H1 (cell line): ENCODE results near the gene MS4A8.
"Not testable (repeated sequence)": the region's sequence is repeated elsewhere in the genome, so short reads cannot be mapped to it uniquely, and the experiment has no call there.

Source experiments
- EZH2 ChIP-seq: fragments of 200-600 bp; sonication (generic); IDR thresholded peaks from 2 replicates; pipeline ENCODE4 v1.7.1; 2012; ENCODE audit warnings: low read depth, mild to moderate bottlenecking, moderate library complexity, low read length, inconsistent platforms; ENCODE audit not compliant: severe bottlenecking
- FOSL1 ChIP-seq: IDR thresholded peaks from 2 replicates; pipeline ENCODE4 v1.6.1; 2011; ENCODE audit warnings: mild to moderate bottlenecking, low read depth, low read length, moderate library complexity; ENCODE audit not compliant: insufficient read depth
- POLR2A ChIP-seq, 2 experiments: IDR thresholded peaks; 1 replicate in 1 of 2; 2 replicates in 1 of 2; pipeline ENCODE4 v1.6.1; 2011; ENCODE audit warnings: low read depth in 2 of 2, low read length in 2 of 2, mild to moderate bottlenecking in 2 of 2; ENCODE audit errors: control extremely low read depth in 1 of 2
- SIN3A ChIP-seq, 2 experiments: IDR thresholded peaks in 1 of 2; conservative IDR thresholded peaks in 1 of 2; 2 replicates each; pipeline ENCODE4 v1.6.1; 2011 to 2012; ENCODE audit warnings: low read length in 2 of 2, improper control_type of control experiment in 1 of 2, low read depth in 1 of 2, mild to moderate bottlenecking in 1 of 2
- SIX5 ChIP-seq: IDR thresholded peaks from 2 replicates; pipeline ENCODE4 v1.6.1; 2011; ENCODE audit warnings: mild to moderate bottlenecking, low read depth, low read length
- SP1 ChIP-seq: IDR thresholded peaks from 2 replicates; pipeline ENCODE4 v1.6.1; 2011; ENCODE audit warnings: low read depth, low read length
- TCF12 ChIP-seq: IDR thresholded peaks from 2 replicates; pipeline ENCODE4 v1.6.1; 2011; ENCODE audit warnings: low read depth, mild to moderate bottlenecking, low read length
- ZNF274 ChIP-seq: IDR thresholded peaks from 2 replicates; pipeline ENCODE4 v1.7.0; 2012; ENCODE audit warnings: low read length, borderline replicate concordance; ENCODE audit errors: extremely low read depth
- TF ChIP-seq, protein P1 (sequence below), 3 experiments: IDR thresholded peaks; 1 replicate in 2 of 3; 2 replicates in 1 of 3; pipeline versions ENCODE4 v1.5.1 to v1.6.1; 2011; ENCODE audit warnings: low read length in 3 of 3, mild to moderate bottlenecking in 3 of 3, inconsistent platforms in 2 of 3, low read depth in 1 of 3, moderate library complexity in 1 of 3; ENCODE audit not compliant: insufficient read depth in 1 of 3; ENCODE audit errors: control extremely low read depth in 1 of 3
- TF ChIP-seq, protein P2 (sequence below): IDR thresholded peaks from 2 replicates; pipeline ENCODE4 v1.6.1; 2012; ENCODE audit warnings: inconsistent platforms

DNA sequence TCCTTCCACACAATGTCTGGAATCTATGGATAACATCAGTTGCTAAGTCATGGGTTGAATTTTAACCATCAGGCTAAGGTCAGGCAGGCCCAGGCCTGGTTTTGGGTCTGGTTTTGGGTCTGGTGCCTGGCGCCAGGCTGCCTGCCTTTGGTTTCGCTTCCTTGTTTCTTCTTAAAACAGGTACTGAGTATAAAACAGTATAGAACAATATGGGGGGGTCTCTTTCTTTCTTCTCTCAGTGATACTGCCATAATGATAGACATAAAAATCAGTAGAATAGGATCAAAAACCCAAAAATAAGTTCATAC lies 14.9 kb upstream of the MS4A8 start:
- TF ChIP-seq, protein P1, sequence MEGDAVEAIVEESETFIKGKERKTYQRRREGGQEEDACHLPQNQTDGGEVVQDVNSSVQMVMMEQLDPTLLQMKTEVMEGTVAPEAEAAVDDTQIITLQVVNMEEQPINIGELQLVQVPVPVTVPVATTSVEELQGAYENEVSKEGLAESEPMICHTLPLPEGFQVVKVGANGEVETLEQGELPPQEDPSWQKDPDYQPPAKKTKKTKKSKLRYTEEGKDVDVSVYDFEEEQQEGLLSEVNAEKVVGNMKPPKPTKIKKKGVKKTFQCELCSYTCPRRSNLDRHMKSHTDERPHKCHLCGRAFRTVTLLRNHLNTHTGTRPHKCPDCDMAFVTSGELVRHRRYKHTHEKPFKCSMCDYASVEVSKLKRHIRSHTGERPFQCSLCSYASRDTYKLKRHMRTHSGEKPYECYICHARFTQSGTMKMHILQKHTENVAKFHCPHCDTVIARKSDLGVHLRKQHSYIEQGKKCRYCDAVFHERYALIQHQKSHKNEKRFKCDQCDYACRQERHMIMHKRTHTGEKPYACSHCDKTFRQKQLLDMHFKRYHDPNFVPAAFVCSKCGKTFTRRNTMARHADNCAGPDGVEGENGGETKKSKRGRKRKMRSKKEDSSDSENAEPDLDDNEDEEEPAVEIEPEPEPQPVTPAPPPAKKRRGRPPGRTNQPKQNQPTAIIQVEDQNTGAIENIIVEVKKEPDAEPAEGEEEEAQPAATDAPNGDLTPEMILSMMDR (IDR thresholded peaks at IDR 0.05; ENCODE audit: control extremely low read depth in 1 of 3, insufficient read depth in 1 of 3, low read depth in 1 of 3, low read length in 3 of 3) = not testable (repeated sequence)
- not testable (repeated sequence) for TF ChIP-seq POLR2A (IDR thresholded peaks at IDR 0.05; ENCODE audit: control extremely low read depth in 1 of 2, low read depth in 2 of 2, low read length in 2 of 2); FOSL1; SIX5; SP1; TCF12; SIN3A (conservative IDR thresholded peaks at IDR 0.05 in 1 of 2, IDR thresholded peaks at IDR 0.05 in 1 of 2; ENCODE audit: low read depth in 1 of 2, low read length in 2 of 2); EZH2; ZNF274
- TF ChIP-seq, protein P2, sequence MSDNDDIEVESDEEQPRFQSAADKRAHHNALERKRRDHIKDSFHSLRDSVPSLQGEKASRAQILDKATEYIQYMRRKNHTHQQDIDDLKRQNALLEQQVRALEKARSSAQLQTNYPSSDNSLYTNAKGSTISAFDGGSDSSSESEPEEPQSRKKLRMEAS = not testable (repeated sequence)
